Measurements from ENCODE around the gene CACNB1. TPM values are rescaled to one million over a fixed set of nuclear protein-coding genes. Genes with fewer than 3 reads are reported as not detected.

Gene CACNB1
- polyA plus RNA-seq, 1 experiment: 3.2 TPM

DNA sequence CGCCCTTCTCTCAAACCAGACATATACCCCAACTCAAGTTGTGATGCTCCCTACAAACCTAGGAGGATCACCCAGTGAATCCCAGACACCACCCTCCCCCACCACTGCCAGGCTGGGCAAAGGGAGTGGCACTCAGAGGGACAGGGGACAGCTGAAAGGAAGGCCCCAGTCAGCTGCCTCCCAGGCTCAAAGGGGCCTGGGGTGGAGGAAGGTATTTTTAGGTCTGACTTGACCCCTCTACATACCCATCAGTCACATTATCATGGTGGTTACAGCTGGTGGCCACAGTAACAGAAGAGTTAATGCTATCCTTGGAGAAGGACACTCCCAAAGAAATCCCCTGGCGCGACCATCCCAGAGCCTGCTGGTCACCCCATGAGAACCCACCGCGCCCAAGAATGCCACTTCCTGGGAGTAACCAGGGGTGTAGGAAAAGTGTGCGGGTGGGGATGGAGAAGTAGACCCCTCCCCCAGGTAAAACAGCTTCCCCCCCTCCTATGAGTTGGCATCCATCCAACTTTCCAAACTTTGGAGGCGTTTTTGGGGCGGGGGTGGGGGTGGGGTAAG is 1.1 kb downstream of the CACNB1 start:
- ChIA-PET CTCF (interaction anchor here (1.3 to 2.4 kb wide), 2 partner anchors 22 to 32 kb away, joined by 3 to 9 read pairs; no protein-coding TSS in a partner anchor), POLR2A (no interaction called here)
- Histone ChIP-seq H3K4me3 (ENCODE audit: low read depth, low read length) (peak overlapping the region; percentile 80), H3K27ac (ENCODE audit: low read depth, low read length) (no peak overlapping the region), H3K9me3 (ENCODE audit: control insufficient read depth, insufficient read depth, low read length) (no peaks in the 10 kb centered on the region; the same call in 1 of the 2 replicates), H3K27me3 (ENCODE audit: control insufficient read depth, insufficient read depth, low read length) (no peaks in the 10 kb centered on the region)
- DNase-seq (ENCODE audit: low read depth, low spot score): no peak
- TF ChIP-seq, protein P1, sequence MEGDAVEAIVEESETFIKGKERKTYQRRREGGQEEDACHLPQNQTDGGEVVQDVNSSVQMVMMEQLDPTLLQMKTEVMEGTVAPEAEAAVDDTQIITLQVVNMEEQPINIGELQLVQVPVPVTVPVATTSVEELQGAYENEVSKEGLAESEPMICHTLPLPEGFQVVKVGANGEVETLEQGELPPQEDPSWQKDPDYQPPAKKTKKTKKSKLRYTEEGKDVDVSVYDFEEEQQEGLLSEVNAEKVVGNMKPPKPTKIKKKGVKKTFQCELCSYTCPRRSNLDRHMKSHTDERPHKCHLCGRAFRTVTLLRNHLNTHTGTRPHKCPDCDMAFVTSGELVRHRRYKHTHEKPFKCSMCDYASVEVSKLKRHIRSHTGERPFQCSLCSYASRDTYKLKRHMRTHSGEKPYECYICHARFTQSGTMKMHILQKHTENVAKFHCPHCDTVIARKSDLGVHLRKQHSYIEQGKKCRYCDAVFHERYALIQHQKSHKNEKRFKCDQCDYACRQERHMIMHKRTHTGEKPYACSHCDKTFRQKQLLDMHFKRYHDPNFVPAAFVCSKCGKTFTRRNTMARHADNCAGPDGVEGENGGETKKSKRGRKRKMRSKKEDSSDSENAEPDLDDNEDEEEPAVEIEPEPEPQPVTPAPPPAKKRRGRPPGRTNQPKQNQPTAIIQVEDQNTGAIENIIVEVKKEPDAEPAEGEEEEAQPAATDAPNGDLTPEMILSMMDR (IDR thresholded peaks at IDR 0.05; ENCODE audit: low read depth, low read length): no peak

DNA sequence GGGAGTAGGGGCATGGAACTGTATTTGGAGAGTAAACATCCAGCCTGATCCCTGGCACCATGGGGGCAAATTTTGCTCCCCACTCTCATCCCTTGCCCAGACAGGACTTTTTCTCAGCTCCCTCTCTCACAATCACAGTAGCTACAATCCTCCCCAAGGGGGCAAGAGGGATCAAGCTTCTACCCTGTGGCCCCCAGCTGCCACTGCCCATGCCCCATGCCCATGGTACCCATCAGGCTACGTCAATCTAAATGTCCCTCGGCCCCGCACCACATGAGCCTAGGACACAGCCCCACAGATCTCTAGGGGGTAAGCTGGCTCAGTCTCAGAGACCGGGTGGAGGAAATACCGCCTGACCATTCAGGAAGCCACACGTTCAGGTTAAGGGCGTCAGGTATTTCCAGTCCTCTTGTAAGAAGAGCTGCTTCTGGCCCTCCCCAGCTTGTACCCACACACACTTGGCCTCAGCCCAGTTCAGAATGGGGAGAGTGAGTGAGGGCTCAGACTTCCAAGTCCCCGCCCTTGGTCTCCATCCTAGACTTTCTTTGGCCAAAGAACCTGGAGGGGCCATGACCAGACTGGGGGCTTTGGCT is 1.8 kb downstream of the CACNB1 start:
- Histone ChIP-seq H3K4me3 (ENCODE audit: low read depth, low read length) (peak overlapping the region; percentile 80), H3K9me3 (ENCODE audit: control insufficient read depth, insufficient read depth, low read length) (no peaks in the 10 kb centered on the region; the same call in 1 of the 2 replicates), H3K27me3 (ENCODE audit: control insufficient read depth, insufficient read depth, low read length) (no peaks in the 10 kb centered on the region), H3K27ac (ENCODE audit: low read depth, low read length) (no peak overlapping the region)
- no peak for DNase-seq (ENCODE audit: low read depth, low spot score)
- ChIA-PET POLR2A (interaction anchor here (1.2 kb wide), 1 partner anchor 31 kb away, joined by 3 read pairs; no protein-coding TSS in a partner anchor), CTCF (interaction anchor here (1.1 to 2.4 kb wide), 5 partner anchors 9 to 49 kb away, joined by 3 to 18 read pairs (median 5); no protein-coding TSS in a partner anchor)
- TF ChIP-seq, protein P1 (IDR thresholded peaks at IDR 0.05; ENCODE audit: low read depth, low read length): no peak

DNA sequence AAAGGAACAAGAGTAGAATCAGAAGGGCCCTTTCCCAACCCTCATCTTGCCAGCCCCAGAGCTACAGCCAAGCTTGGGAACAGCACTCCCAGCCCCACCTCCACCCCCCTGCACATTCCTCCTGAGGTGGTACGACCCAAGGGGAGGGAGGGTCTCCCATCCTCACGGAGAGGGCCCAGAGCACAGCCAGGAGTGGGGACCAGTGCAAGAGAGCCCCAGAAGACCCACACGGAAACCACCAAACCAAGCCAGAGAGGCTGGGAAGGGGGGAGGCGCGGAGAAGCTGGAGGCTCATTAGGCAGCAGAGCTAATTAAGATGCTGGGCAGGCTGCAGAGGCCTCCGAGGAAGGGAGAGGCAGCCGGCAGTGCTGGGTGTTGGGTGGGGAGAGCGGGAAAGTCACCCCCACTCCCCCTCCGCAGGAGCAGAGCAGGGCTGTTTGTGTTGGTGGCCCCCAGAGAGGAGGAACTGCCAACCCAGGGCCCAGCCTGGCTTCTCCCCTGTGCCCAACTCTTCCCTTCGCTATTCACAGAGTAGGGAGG is 2.4 kb downstream of the CACNB1 start:
- no peaks in the 10 kb centered on the region for H3K27me3 ChIP-seq (ENCODE audit: control insufficient read depth, insufficient read depth, low read length)
- DNase-seq (ENCODE audit: low read depth, low spot score): no peak
- no peaks in the 10 kb centered on the region; the same call in 1 of the 2 replicates for H3K9me3 ChIP-seq (ENCODE audit: control insufficient read depth, insufficient read depth, low read length)
- ChIA-PET CTCF (interaction anchor here (0.7 to 2.4 kb wide), 6 partner anchors 9 to 49 kb away, joined by 3 to 18 read pairs (median 4); no protein-coding TSS in a partner anchor), POLR2A (interaction anchor here (1.2 kb wide), 1 partner anchor 30 kb away, joined by 3 read pairs; no protein-coding TSS in a partner anchor)
- H3K4me3 ChIP-seq (ENCODE audit: low read depth, low read length): no peak overlapping the region
- TF ChIP-seq, protein P1 (IDR thresholded peaks at IDR 0.05; ENCODE audit: low read depth, low read length): no peak
- no peak overlapping the region for H3K27ac ChIP-seq (ENCODE audit: low read depth, low read length)

DNA sequence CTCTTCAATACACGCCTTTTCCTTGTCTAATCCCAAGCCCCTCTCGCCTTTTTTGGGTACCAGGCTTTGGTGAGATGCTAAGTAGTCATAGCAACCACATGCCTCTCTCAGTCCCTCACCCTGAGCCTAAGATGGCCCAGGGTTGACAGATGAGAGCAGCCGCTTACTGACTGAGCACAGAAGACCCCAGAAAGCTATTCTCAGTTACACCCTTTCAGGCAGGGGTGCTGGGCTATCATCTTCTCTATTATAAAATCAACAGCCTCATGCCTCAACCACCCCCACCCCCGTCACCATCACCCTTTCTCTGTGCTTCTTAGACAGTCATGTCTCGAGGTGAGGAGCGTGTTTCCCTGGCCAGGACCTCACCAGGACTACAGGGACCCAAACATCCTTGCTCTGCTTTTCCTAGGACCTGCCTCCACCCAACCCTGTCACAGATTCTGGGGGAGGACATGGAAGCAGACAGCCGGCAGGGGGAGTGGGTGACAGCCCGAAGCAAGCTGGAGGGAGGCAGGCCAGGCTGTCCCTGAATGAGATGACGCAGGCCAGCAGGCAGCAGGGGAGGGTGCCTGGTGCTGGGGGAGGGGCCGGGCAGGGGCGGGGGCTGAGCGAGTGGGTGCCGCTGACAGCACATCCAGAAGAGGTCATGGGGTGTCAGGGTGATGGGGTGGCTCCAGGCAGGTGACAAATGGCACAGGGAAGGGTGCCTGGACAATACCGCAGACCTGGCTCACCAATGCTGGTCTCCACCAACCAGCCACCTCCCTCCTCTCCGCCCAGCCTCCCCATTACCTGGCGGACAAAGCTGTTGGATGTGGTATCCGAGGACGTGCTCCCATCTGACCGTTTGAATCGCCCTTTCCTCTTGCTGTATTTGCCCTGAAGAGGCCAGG is 3.1 kb downstream of the CACNB1 start:
- no peak for DNase-seq (ENCODE audit: low read depth, low spot score)
- Histone ChIP-seq H3K4me3 (ENCODE audit: low read depth, low read length) (no peak overlapping the region), H3K27ac (ENCODE audit: low read depth, low read length) (no peak overlapping the region), H3K9me3 (ENCODE audit: control insufficient read depth, insufficient read depth, low read length) (no peaks in the 10 kb centered on the region; the same call in 1 of the 2 replicates), H3K27me3 (ENCODE audit: control insufficient read depth, insufficient read depth, low read length) (no peaks in the 10 kb centered on the region)
- CTCF ChIA-PET: interaction anchor here (0.7 to 2.4 kb wide), 5 partner anchors 8 to 50 kb away, joined by 3 to 18 read pairs (median 5); no protein-coding TSS in a partner anchor
- TF ChIP-seq, protein P1 (IDR thresholded peaks at IDR 0.05; ENCODE audit: low read depth, low read length): peak; percentile 52
- POLR2A ChIA-PET: interaction anchor here (1.2 kb wide), 1 partner anchor 30 kb away, joined by 3 read pairs; no protein-coding TSS in a partner anchor
